ENCODE results near the gene SHCBP1L. TPM values are rescaled to one million over a fixed set of nuclear protein-coding genes. Genes with fewer than 3 reads are reported as not detected.

The SHCBP1L gene
- total RNA-seq, 1 experiment from 2014 or later, result not detected

GRCh38 chr1:182910143-182910542 lies 42.8 kb downstream of the SHCBP1L start:
- H3K9me3 Mint-ChIP-seq, result peaks cover 22 to 25% of the 10 kb centered on the region in 2 experiments
- H2AFZ ChIP-seq (ENCODE audit: low read length), result peak overlapping the region; percentile 84
- H3K36me3 Mint-ChIP-seq (ENCODE audit: insufficient read depth in 1 of 3, low read depth in 3 of 3), result peaks cover 11 to 22% (median 12%) of the 10 kb centered on the region in 3 experiments

More at GRCh38 chr1:182910143-182910542, 42.8 kb downstream of the SHCBP1L start:
- peak overlapping the region; percentile 45 for H3T11ph ChIP-seq (ENCODE audit: low read length)
- H3K4me2 ChIP-seq (ENCODE audit: insufficient read depth, insufficient read length, low read length), result no peak overlapping the region
- H2BK120ac ChIP-seq (ENCODE audit: low read depth, low read length, poor library complexity, severe bottlenecking), result no peak overlapping the region
- no peaks in the 10 kb centered on the region for H3K23me2 ChIP-seq (ENCODE audit: insufficient read length, low read depth, low read length, poor library complexity, severe bottlenecking)
- DNase-seq, result peak; percentile 65
- H3K27me3 ChIP-seq (ENCODE audit: insufficient read depth, low read length), result no peaks in the 10 kb centered on the region
- H2BK12ac ChIP-seq (ENCODE audit: insufficient read length, low read depth, low read length), result peak overlapping the region; percentile 30
- peak; percentile 37; the same call in 2 of the 3 replicates for TF ChIP-seq CTCF (conservative IDR thresholded peaks at IDR 0.05)
- H3K9me3 ChIP-seq (ENCODE audit: control insufficient read depth, low read depth, low read length), result no peaks in the 10 kb centered on the region
- H4K91ac ChIP-seq (ENCODE audit: insufficient read length, low read depth, low read length), result no peak overlapping the region
- no peak overlapping the region for H4K5ac ChIP-seq (ENCODE audit: insufficient read length, low read depth, low read length)
- Mint-ChIP-seq H3K4me1 (peaks cover 11% of the 10 kb centered on the region in 2 experiments), H3K27me3 (ENCODE audit: low read depth) (no peaks in the 10 kb centered on the region; the same call in 1 of the 2 replicates), H3K4me3 (no peak overlapping the region), H3K27ac (peak overlapping the region in 1 of 3 experiments; percentile 91; a peak in 3 of 7 replicates)
- no peak overlapping the region for H3K4ac ChIP-seq (ENCODE audit: low read depth, low read length)
- H3K79me1 ChIP-seq (ENCODE audit: insufficient read depth, low read depth, low read length, poor library complexity, severe bottlenecking), result no peaks in the 10 kb centered on the region
- no peak overlapping the region for H2AK5ac ChIP-seq (ENCODE audit: insufficient read length, low read length)
- no peak overlapping the region for H3K14ac ChIP-seq (ENCODE audit: insufficient read depth, low read length)
- H4K20me1 ChIP-seq (ENCODE audit: control insufficient read depth, insufficient read depth, insufficient read length), result no peaks in the 10 kb centered on the region
- no peak overlapping the region for H3K27ac ChIP-seq (ENCODE audit: insufficient read length, low read depth, low read length)
- H4K8ac ChIP-seq (replicated peaks; ENCODE audit: insufficient read length, low read depth, low read length), result no peak overlapping the region
- no peak overlapping the region for H3K23ac ChIP-seq (ENCODE audit: insufficient read length, low read depth, low read length)
- H3K56ac ChIP-seq (ENCODE audit: insufficient read length, low read depth, low read length), result no peak overlapping the region
- H3K9ac ChIP-seq (ENCODE audit: extremely low read depth, insufficient read length, low read length), result no peak overlapping the region
- no peak overlapping the region for H2BK5ac ChIP-seq (ENCODE audit: insufficient read length, low read length)
- no peak overlapping the region for H2BK20ac ChIP-seq (ENCODE audit: low read depth, low read length, poor library complexity, severe bottlenecking)
- H2BK15ac ChIP-seq (ENCODE audit: low read depth, low read length), result no peak overlapping the region
- WGBS (ENCODE audit: extremely low coverage, insufficient read length, low lambda C conversion rate), result no CpG with 5 or more reads among the region's 1 CpG
- peaks cover 3% of the 10 kb centered on the region; the same call in 1 of the 2 replicates for H3K4me1 ChIP-seq (ENCODE audit: insufficient read depth, low read length)
- no peaks in the 10 kb centered on the region for H3K79me2 ChIP-seq (ENCODE audit: insufficient read depth, low read length)
- no peak overlapping the region for H3K18ac ChIP-seq (ENCODE audit: insufficient read length, low read depth, low read length)
